WTC11 (cell line): ENCODE results near the gene MAML3. TPM values are rescaled to one million over a fixed set of nuclear protein-coding genes. Genes with fewer than 3 reads are reported as not detected.

Experiments
- ATAC-seq: fragments of 200-7000 bp; cut with Tn5 transposase; 2 replicates; pipeline ENCODE4 v1.10.0; 2021; ENCODE audit warnings: mild to moderate bottlenecking, moderate library complexity
- CTCF ChIA-PET: fragments of 300-600 bp; sonication (Branson Sonifier 250); formaldehyde crosslinking; loops from one replicate; lab custom pipeline; 2021; ENCODE audit warnings: antibody characterized with exemption; lab: Charles Lee
- POLR2A ChIA-PET: fragments of 350-600 bp; sonication (Branson Sonifier 250); formaldehyde crosslinking; loops from one replicate; lab custom pipeline; 2021; ENCODE audit warnings: antibody characterized with exemption; lab: Charles Lee
- DNase-seq: peaks from one replicate; pipeline ENCODE4 v3.0.0; 2021; ENCODE audit warnings: low spot score
- H3K27ac Mint-ChIP-seq: 2 replicates; pipeline ENCODE4 v1.8.0; 2021; ENCODE audit warnings: mixed read lengths
- H3K27me3 Mint-ChIP-seq: 2 replicates; pipeline ENCODE4 v1.8.0; 2021; ENCODE audit warnings: low read depth, mild to moderate bottlenecking, moderate library complexity, mixed read lengths
- H3K36me3 Mint-ChIP-seq: 2 replicates; pipeline ENCODE4 v1.8.0; 2021; ENCODE audit warnings: mixed read lengths
- H3K4me1 Mint-ChIP-seq: 2 replicates; pipeline ENCODE4 v1.8.0; 2022; ENCODE audit warnings: mixed read lengths
- H3K4me3 Mint-ChIP-seq: 2 replicates; pipeline ENCODE4 v1.8.0; 2021; ENCODE audit warnings: mild to moderate bottlenecking, moderate library complexity, mixed read lengths
- H3K9me3 Mint-ChIP-seq: 2 replicates; pipeline ENCODE4 v1.8.0; 2021; ENCODE audit warnings: mixed read lengths
- AR ChIP-seq: fragments of 250-450 bp; sonication (Bioruptor Pico); IDR thresholded peaks from 2 replicates; pipeline ENCODE4 v1.9.0; 2021; ENCODE audit warnings: mild to moderate bottlenecking
- CDX4 ChIP-seq: fragments of 250-450 bp; sonication (Bioruptor Pico); IDR thresholded peaks from 2 replicates; pipeline ENCODE4 v1.9.0; 2021; ENCODE audit warnings: moderate library complexity, mild to moderate bottlenecking, inconsistent platforms, borderline replicate concordance
- CTCF ChIP-seq: fragments of 200-600 bp; IDR thresholded peaks from 2 replicates; pipeline ENCODE4 v1.8.0; 2022; ENCODE audit warnings: antibody characterized with exemption
- ETV6 ChIP-seq: sonication (generic); formaldehyde crosslinking; IDR thresholded peaks from 2 replicates; pipeline ENCODE4 v1.8.1; 2022; ENCODE audit warnings: mild to moderate bottlenecking, missing genetic modification reagents
- FOXJ3 ChIP-seq: sonication (generic); formaldehyde crosslinking; IDR thresholded peaks from 2 replicates; pipeline ENCODE4 v1.9.0; 2021; ENCODE audit warnings: missing genetic modification reagents, mild to moderate bottlenecking, borderline replicate concordance
- HMGA2 ChIP-seq: fragments of 250-450 bp; sonication (Bioruptor Pico); IDR thresholded peaks from 2 replicates; pipeline ENCODE4 v1.4.0; 2021; ENCODE audit warnings: mild to moderate bottlenecking, moderate library complexity
- NFATC4 ChIP-seq: fragments of 250-450 bp; sonication (Bioruptor Pico); IDR thresholded peaks from 2 replicates; pipeline ENCODE4 v1.9.0; 2021; ENCODE audit warnings: mild to moderate bottlenecking
- NFE2L1 ChIP-seq: sonication (generic); formaldehyde crosslinking; IDR thresholded peaks from 2 replicates; pipeline ENCODE4 v1.8.1; 2023; ENCODE audit warnings: missing genetic modification reagents
- NR2C2 ChIP-seq: sonication (generic); formaldehyde crosslinking; IDR thresholded peaks from 2 replicates; pipeline ENCODE4 v1.8.0; 2022; ENCODE audit warnings: mild to moderate bottlenecking, missing genetic modification reagents
- RELA ChIP-seq: sonication (generic); formaldehyde crosslinking; IDR thresholded peaks from 2 replicates; pipeline ENCODE4 v1.8.1; 2022; ENCODE audit warnings: missing genetic modification reagents, mild to moderate bottlenecking, borderline replicate concordance
- USF2 ChIP-seq: sonication (generic); formaldehyde crosslinking; IDR thresholded peaks from 2 replicates; pipeline ENCODE4 v1.8.1; 2023; ENCODE audit warnings: mild to moderate bottlenecking, missing genetic modification reagents, moderate library complexity
- ZBTB21 ChIP-seq: sonication (generic); formaldehyde crosslinking; IDR thresholded peaks from 2 replicates; pipeline ENCODE4 v1.8.1; 2023; ENCODE audit warnings: mild to moderate bottlenecking, missing genetic modification reagents, borderline replicate concordance
- ZNF219 ChIP-seq: sonication (generic); formaldehyde crosslinking; IDR thresholded peaks from 2 replicates; pipeline ENCODE4 v1.8.0; 2023; ENCODE audit warnings: missing genetic modification reagents, mild to moderate bottlenecking, borderline replicate concordance
- ZNF425 ChIP-seq: fragments of 250-450 bp; sonication (Bioruptor Pico); conservative IDR thresholded peaks from 2 replicates; pipeline ENCODE4 v1.9.0; 2021; ENCODE audit warnings: mild to moderate bottlenecking
- ZNF512 ChIP-seq: sonication (generic); formaldehyde crosslinking; IDR thresholded peaks from 2 replicates; pipeline ENCODE4 v1.8.1; 2022; ENCODE audit warnings: missing genetic modification reagents, borderline replicate concordance
- total RNA-seq: library from RNA; stranded (reverse); gene quantifications from 3 replicates; pipeline ENCODE4 v1.2.3, GENCODE V29; 2021
- TF ChIP-seq, protein P1 (sequence below): sonication (generic); formaldehyde crosslinking; IDR thresholded peaks from 2 replicates; pipeline ENCODE4 v1.8.1; 2022; ENCODE audit warnings: mild to moderate bottlenecking, missing genetic modification reagents, moderate library complexity, borderline replicate concordance
- TF ChIP-seq, protein P2 (sequence below): sonication (generic); formaldehyde crosslinking; IDR thresholded peaks from 2 replicates; pipeline ENCODE4 v1.8.1; 2022; ENCODE audit warnings: mild to moderate bottlenecking, moderate library complexity, missing genetic modification reagents

The MAML3 gene
- total RNA-seq, 1 experiment from 2014 or later: 7.4 TPM

DNA sequence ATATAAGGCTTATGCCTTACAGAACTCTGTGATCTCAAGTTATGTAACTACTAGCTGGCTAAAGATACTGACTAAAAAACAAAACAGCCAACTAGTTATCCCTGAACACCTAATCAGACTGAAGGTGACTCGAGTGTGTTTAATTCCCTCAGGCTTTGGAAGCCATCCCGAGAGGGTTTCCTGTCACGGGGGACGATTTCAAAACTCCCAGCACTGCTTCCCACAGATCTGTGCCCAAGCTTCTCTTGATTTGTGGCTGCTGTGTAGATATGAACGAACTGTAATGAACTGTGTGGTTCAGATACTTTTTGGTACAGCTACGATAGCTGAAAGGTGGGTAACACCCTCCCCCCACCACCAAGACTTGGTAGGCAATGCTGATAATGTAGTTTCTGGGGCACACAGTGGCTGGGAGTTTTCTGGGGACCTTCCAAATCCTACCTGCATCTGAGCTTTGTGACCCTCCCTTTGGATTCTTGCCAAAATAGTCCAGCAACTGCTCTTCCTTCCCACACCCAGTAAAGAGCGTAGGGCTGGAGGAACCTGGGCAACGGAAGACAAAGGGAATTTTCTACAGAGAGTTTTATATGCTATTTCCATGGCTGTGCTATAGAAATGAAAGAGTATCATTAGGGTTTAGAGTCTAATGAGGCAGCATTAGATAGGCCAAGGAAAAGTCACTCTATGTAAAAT, 339.5 kb downstream of the MAML3 start (continued):
- TF ChIP-seq CDX4 (CRISPR knock-in tag): no peak
- no peak for TF ChIP-seq USF2 (CRISPR knock-in tag)
- TF ChIP-seq RELA (CRISPR knock-in tag): no peak
- no peak for TF ChIP-seq ZBTB21 (CRISPR knock-in tag)

GRCh38 chr4:139813881-139814280, 340.1 kb downstream of the MAML3 start:
- DNase-seq (no peak), ATAC-seq (no peak)
- Mint-ChIP-seq H3K4me3 (no peak overlapping the region), H3K4me1 (peaks cover 53% of the 10 kb centered on the region), H3K9me3 (peaks cover 11% of the 10 kb centered on the region), H3K36me3 (peaks cover 10% of the 10 kb centered on the region), H3K27ac (no peak overlapping the region), H3K27me3 (no peaks in the 10 kb centered on the region)
- ChIA-PET CTCF (no interaction called here), POLR2A (interaction anchor here (1.2 kb wide), 1 partner anchor 12 kb away, joined by 3 read pairs; no protein-coding TSS in a partner anchor)
- TF ChIP-seq NR2C2 (CRISPR knock-in tag) (no peak), HMGA2 (CRISPR knock-in tag) (no peak), ZNF219 (CRISPR knock-in tag) (no peak), CTCF (no peak), AR (CRISPR knock-in tag) (no peak), ZNF512 (no peak), NFATC4 (CRISPR knock-in tag) (no peak), ETV6 (CRISPR knock-in tag) (no peak), FOXJ3 (CRISPR knock-in tag) (no peak), ZNF425 (CRISPR knock-in tag) (no peak), NFE2L1 (no peak)
- TF ChIP-seq, protein P1, sequence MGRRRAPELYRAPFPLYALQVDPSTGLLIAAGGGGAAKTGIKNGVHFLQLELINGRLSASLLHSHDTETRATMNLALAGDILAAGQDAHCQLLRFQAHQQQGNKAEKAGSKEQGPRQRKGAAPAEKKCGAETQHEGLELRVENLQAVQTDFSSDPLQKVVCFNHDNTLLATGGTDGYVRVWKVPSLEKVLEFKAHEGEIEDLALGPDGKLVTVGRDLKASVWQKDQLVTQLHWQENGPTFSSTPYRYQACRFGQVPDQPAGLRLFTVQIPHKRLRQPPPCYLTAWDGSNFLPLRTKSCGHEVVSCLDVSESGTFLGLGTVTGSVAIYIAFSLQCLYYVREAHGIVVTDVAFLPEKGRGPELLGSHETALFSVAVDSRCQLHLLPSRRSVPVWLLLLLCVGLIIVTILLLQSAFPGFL (CRISPR knock-in tag): no peak
- TF ChIP-seq, protein P2, sequence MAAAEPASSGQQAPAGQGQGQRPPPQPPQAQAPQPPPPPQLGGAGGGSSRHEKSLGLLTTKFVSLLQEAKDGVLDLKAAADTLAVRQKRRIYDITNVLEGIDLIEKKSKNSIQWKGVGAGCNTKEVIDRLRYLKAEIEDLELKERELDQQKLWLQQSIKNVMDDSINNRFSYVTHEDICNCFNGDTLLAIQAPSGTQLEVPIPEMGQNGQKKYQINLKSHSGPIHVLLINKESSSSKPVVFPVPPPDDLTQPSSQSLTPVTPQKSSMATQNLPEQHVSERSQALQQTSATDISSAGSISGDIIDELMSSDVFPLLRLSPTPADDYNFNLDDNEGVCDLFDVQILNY (CRISPR knock-in tag): no peak
